Stomach (tissue), 9 donors: ENCODE measurements around the gene PRKG1. TPM values are rescaled to one million over a fixed set of nuclear protein-coding genes. Genes with fewer than 3 reads are reported as not detected.

Experiments
- DNase-seq, 2 donors: peaks; one replicate each; pipeline versions ENCODE4 v3.0.0 to v3.0.0-alpha.2; 2013 to 2019
- H3K27ac ChIP-seq, 5 donors: fragments of 200-600 bp in 4 of 5; sonication (generic) in 4 of 5; one replicate each; pipeline ENCODE4 v1.5.1; 2013 to 2019; ENCODE audit warnings: mild to moderate bottlenecking in 1 of 5, moderate library complexity in 1 of 5
- H3K27me3 ChIP-seq, 3 donors: fragments of 200-600 bp; sonication (generic); one replicate each; pipeline ENCODE4 v1.5.1; 2017 to 2019; ENCODE audit warnings: mixed run types in 1 of 3
- H3K36me3 ChIP-seq, 4 donors: fragments of 200-600 bp; sonication (generic); 1 replicate in 3 of 4; 2 replicates in 1 of 4; pipeline ENCODE4 v1.5.1; 2016 to 2019
- H3K4me1 ChIP-seq, 4 donors: fragments of 200-600 bp; sonication (generic); one replicate each; pipeline ENCODE4 v1.5.1; 2016 to 2019
- H3K4me3 ChIP-seq, 4 donors: fragments of 200-600 bp; sonication (generic) in 3 of 4; one replicate each; pipeline ENCODE4 v1.5.1; 2016 to 2019; ENCODE audit warnings: mild to moderate bottlenecking in 1 of 4
- H3K9me3 ChIP-seq, 4 donors: fragments of 200-600 bp; sonication (generic); one replicate each; pipeline ENCODE4 v1.5.1; 2016 to 2019
- CTCF ChIP-seq, 7 experiments: fragments of 450-650 bp in 4 of 7; fragments of 200-600 bp in 3 of 7; sonication (generic) in 3 of 7; IDR thresholded peaks; one replicate each; pipeline ENCODE4 v1.5.1; 2016 to 2019; ENCODE audit warnings: antibody characterized with exemption in 7 of 7, control low read depth in 2 of 7, mild to moderate bottlenecking in 1 of 7
- EP300 ChIP-seq: sonication (generic); formaldehyde crosslinking; IDR thresholded peaks from one replicate; pipeline ENCODE4 v1.6.1; 2017; ENCODE audit warnings: antibody characterized with exemption
- POLR2A ChIP-seq, 4 donors: fragments of 450-650 bp; IDR thresholded peaks; one replicate each; pipeline ENCODE4 v1.6.1; 2016; ENCODE audit warnings: antibody characterized with exemption in 4 of 4, control low read depth in 2 of 4, mild to moderate bottlenecking in 1 of 4, moderate library complexity in 1 of 4
- POLR2AphosphoS5 ChIP-seq, 3 donors: sonication (generic); formaldehyde crosslinking; IDR thresholded peaks; one replicate each; pipeline ENCODE4 v1.6.1; 2016; ENCODE audit warnings: antibody characterized with exemption in 3 of 3
- WGBS, 5 donors: extraction: QIAGEN DNeasy Blood & Tissue Kit in 3 of 5; methylation state at CpG; one replicate each; pipeline versions ENCODE4 v1.1.5 to v1.1.7; 2013 to 2018; 5-methylcytosine and 5-hydroxymethylcytosine counted together
- intact Hi-C: fragments of 100-400 bp; cut with DNase I; formaldehyde crosslinking; loops from one replicate; pipeline ENCODE4 v1.15.1; 2023; ENCODE audit warnings: low total_unique reads
- polyA plus RNA-seq, 3 donors: library from polyadenylated mRNA; stranded (reverse); fragments of 200-250 nt; gene quantifications; one replicate each; pipeline ENCODE4 v1.2.3, GENCODE V29; 2013
- total RNA-seq, 5 donors: library from RNA; depleted of rRNA; stranded (reverse); fragments of >200 nt; gene quantifications; one replicate each; pipeline versions ENCODE4 v1.1.0 to v1.2.3, GENCODE V29; 2014 to 2016
- donor health status: healthy with polysubstance abuse.
- donor health status: Bipolar disorder and iron deficiency.
- donor health status: healthy.

PRKG1 gene
- total and polyA plus RNA-seq, 8 donors, result 1.5 to 89.2 (median 14.3) TPM

GRCh38 chr10:51430506-51430905, 356.2 kb downstream of the PRKG1 start:
- Histone ChIP-seq H3K4me3 (no peak overlapping the region), H3K9me3 (no peaks in the 10 kb centered on the region), H3K4me1 (no peaks in the 10 kb centered on the region), H3K27ac (no peak overlapping the region), H3K36me3 (no peaks in the 10 kb centered on the region), H3K27me3 (no peaks in the 10 kb centered on the region)
- DNase-seq, result no peak
- TF ChIP-seq POLR2AphosphoS5 (IDR thresholded peaks at IDR 0.05) (no peak), CTCF (IDR thresholded peaks at IDR 0.05) (no peak), POLR2A (IDR thresholded peaks at IDR 0.05) (no peak)
- 30 to 48% (median 40%) methylated on average over 1 of the region's 1 CpG for WGBS, 5 donors
- intact Hi-C loops, result no loop called here

GRCh38 chr10:51433949-51434475, 359.7 kb downstream of the PRKG1 start:
- Histone ChIP-seq H3K27me3 (no peaks in the 10 kb centered on the region), H3K9me3 (no peaks in the 10 kb centered on the region), H3K4me1 (no peaks in the 10 kb centered on the region), H3K36me3 (no peaks in the 10 kb centered on the region), H3K27ac (no peak overlapping the region), H3K4me3 (no peak overlapping the region)
- intact Hi-C loops, result no loop called here
- DNase-seq, result no peak
- TF ChIP-seq CTCF (IDR thresholded peaks at IDR 0.05) (no peak), POLR2A (IDR thresholded peaks at IDR 0.05) (no peak), EP300 (no peak), POLR2AphosphoS5 (IDR thresholded peaks at IDR 0.05) (no peak)
- 73 to 84% (median 75%) methylated on average over 4 of the region's 4 CpGs for WGBS, 5 donors

- H3K4me3 ChIP-seq, result no peak overlapping the region
- no peaks in the 10 kb centered on the region for H3K27me3 ChIP-seq
- H3K36me3 ChIP-seq, result no peaks in the 10 kb centered on the region
- TF ChIP-seq POLR2AphosphoS5 (IDR thresholded peaks at IDR 0.05), result no peak
- TF ChIP-seq POLR2A (IDR thresholded peaks at IDR 0.05), result no peak
- TF ChIP-seq CTCF (IDR thresholded peaks at IDR 0.05), result no peak
- TF ChIP-seq EP300, result no peak
- no peaks in the 10 kb centered on the region for H3K4me1 ChIP-seq
- no peak for DNase-seq
- H3K27ac ChIP-seq, result no peak overlapping the region
- no peaks in the 10 kb centered on the region for H3K9me3 ChIP-seq
- 61 to 77% (median 70%) methylated on average over 4 of the region's 4 CpGs for WGBS, 5 donors
- intact Hi-C loops, result no loop called here
Observed at GRCh38 chr10:51436805-51437204, 362.5 kb downstream of the PRKG1 start.

GRCh38 chr10:51439645-51440044, 365.4 kb downstream of the PRKG1 start:
- Histone ChIP-seq H3K36me3 (no peaks in the 10 kb centered on the region), H3K4me3 (no peak overlapping the region), H3K4me1 (no peaks in the 10 kb centered on the region), H3K27ac (no peak overlapping the region), H3K9me3 (no peaks in the 10 kb centered on the region), H3K27me3 (no peaks in the 10 kb centered on the region)
- TF ChIP-seq POLR2AphosphoS5 (IDR thresholded peaks at IDR 0.05), result no peak
- no peak for TF ChIP-seq CTCF (IDR thresholded peaks at IDR 0.05)
- no peak for TF ChIP-seq POLR2A (IDR thresholded peaks at IDR 0.05)
- TF ChIP-seq EP300, result no peak
- DNase-seq, result no peak
- intact Hi-C loops, result no loop called here
- WGBS, 5 donors, result 67 to 84% (median 79%) methylated on average over 1 of the region's 1 CpG
